SK-N-MC (cell line): ENCODE measurements around the gene TASP1.

ENCODE experiments used
- EZH2 ChIP-seq: fragments of 200-600 bp; sonication (generic); IDR thresholded peaks from one replicate; pipeline ENCODE4 v1.6.1; 2017; ENCODE audit warnings: antibody characterized with exemption
- FOXP2 ChIP-seq: optimal IDR thresholded peaks from 2 replicates; pipeline ENCODE3; 2011; ENCODE audit warnings: mild to moderate bottlenecking, moderate library complexity; ENCODE audit not compliant: insufficient read depth; ENCODE audit errors: extremely low read length, control extremely low read depth
- POLR2AphosphoS5 ChIP-seq: IDR thresholded peaks from 2 replicates; pipeline ENCODE4 v1.6.1; 2012; ENCODE audit warnings: mild to moderate bottlenecking, low read depth, low read length, borderline replicate concordance

- TF ChIP-seq EZH2: no peak
- no peak for TF ChIP-seq POLR2AphosphoS5
- no peak for TF ChIP-seq FOXP2
These were observed 64.7 kb downstream of the TASP1 start for GRCh38 chr20:13574071-13574470.
